Activated CD8-positive, alpha-beta T cell treated with anti-CD3 and anti-CD28 coated beads for 36 hours (primary cell): Measurements from ENCODE around the gene MTUS2. TPM values are rescaled to one million over a fixed set of nuclear protein-coding genes. Genes with fewer than 3 reads are reported as not detected.

Experiments used
- ATAC-seq: fragments of 200-7000 bp; cut with Tn5 transposase; one replicate; pipeline ENCODE4 v1.10.0; 2021; ENCODE audit warnings: mild to moderate bottlenecking, moderate library complexity
- CTCF ChIA-PET: fragments of 350-600 bp; sonication (Branson Sonifier 250); formaldehyde crosslinking; loops from one replicate; lab custom pipeline; 2021; ENCODE audit warnings: antibody characterized with exemption; lab: Charles Lee
- POLR2A ChIA-PET: fragments of 350-600 bp; sonication (Branson Sonifier 250); formaldehyde crosslinking; loops from one replicate; lab custom pipeline; 2021; ENCODE audit warnings: antibody characterized with exemption; lab: Charles Lee
- DNase-seq: peaks from one replicate; pipeline ENCODE4 v3.0.0-alpha.2; 2020
- H3K27ac Mint-ChIP-seq: one replicate; pipeline ENCODE4 v1.8.0; 2021; ENCODE audit warnings: mild to moderate bottlenecking, mixed read lengths
- H3K27me3 Mint-ChIP-seq: one replicate; pipeline ENCODE4 v1.8.0; 2021; ENCODE audit warnings: mixed read lengths
- H3K36me3 Mint-ChIP-seq: one replicate; pipeline ENCODE4 v1.8.0; 2021; ENCODE audit warnings: low read depth, mixed read lengths
- H3K4me1 Mint-ChIP-seq: one replicate; pipeline ENCODE4 v1.8.0; 2021; ENCODE audit warnings: low read depth, mixed read lengths
- H3K4me3 Mint-ChIP-seq: one replicate; pipeline ENCODE4 v1.8.0; 2021; ENCODE audit warnings: mild to moderate bottlenecking, moderate library complexity, mixed read lengths
- H3K9me3 Mint-ChIP-seq: one replicate; pipeline ENCODE4 v1.8.0; 2021; ENCODE audit warnings: mixed read lengths
- CTCF ChIP-seq: fragments of 200-600 bp; IDR thresholded peaks from one replicate; pipeline ENCODE4 v1.8.0; 2022; ENCODE audit warnings: antibody characterized with exemption, mild to moderate bottlenecking
- intact Hi-C: fragments of 100-400 bp; cut with micrococcal nuclease; formaldehyde crosslinking; loops from one replicate; pipeline ENCODE4 v1.10.0; 2022
- total RNA-seq, 2 experiments: library from RNA; stranded (reverse); gene quantifications; one replicate each; pipeline ENCODE4 v1.2.3, GENCODE V29; 2021

Gene MTUS2
- total RNA-seq, 2 experiments from 2014 or later = not detected

GRCh38 chr13:29422015-29422414, 601.9 kb downstream of the MTUS2 start:
- no peak for DNase-seq
- Mint-ChIP-seq H3K4me3 (no peak overlapping the region), H3K27ac (no peak overlapping the region), H3K4me1 (no peaks in the 10 kb centered on the region), H3K36me3 (no peaks in the 10 kb centered on the region), H3K27me3 (peaks cover 18% of the 10 kb centered on the region), H3K9me3 (no peaks in the 10 kb centered on the region)
- ChIA-PET CTCF (no interaction called here), POLR2A (no interaction called here)
- intact Hi-C loops = no loop called here
- TF ChIP-seq CTCF = no peak
- no peak for ATAC-seq

GRCh38 chr13:29423050-29423449, 602.9 kb downstream of the MTUS2 start:
- no peaks in the 10 kb centered on the region for H3K9me3 Mint-ChIP-seq
- H3K27ac Mint-ChIP-seq = no peak overlapping the region
- peaks cover 20% of the 10 kb centered on the region for H3K27me3 Mint-ChIP-seq
- TF ChIP-seq CTCF = no peak
- no peaks in the 10 kb centered on the region for H3K4me1 Mint-ChIP-seq
- ChIA-PET POLR2A (interaction anchor here (0.7 kb wide), 1 partner anchor 131 kb away, joined by 3 read pairs; no protein-coding TSS in a partner anchor), CTCF (no interaction called here)
- no peaks in the 10 kb centered on the region for H3K36me3 Mint-ChIP-seq
- ATAC-seq (no peak), DNase-seq (no peak)
- no peak overlapping the region for H3K4me3 Mint-ChIP-seq
- intact Hi-C loops = no loop called here

- ChIA-PET CTCF (no interaction called here), POLR2A (no interaction called here)
- DNase-seq (no peak), ATAC-seq (no peak)
- TF ChIP-seq CTCF = no peak
- Mint-ChIP-seq H3K4me3 (no peak overlapping the region), H3K4me1 (no peaks in the 10 kb centered on the region), H3K9me3 (no peaks in the 10 kb centered on the region), H3K27ac (no peak overlapping the region), H3K36me3 (no peaks in the 10 kb centered on the region), H3K27me3 (peaks cover 30% of the 10 kb centered on the region)
- intact Hi-C loops = no loop called here
Observed at GRCh38 chr13:29427937-29428309, 607.8 kb downstream of the MTUS2 start.

GRCh38 chr13:29428310-29429181, 608.4 kb downstream of the MTUS2 start:
- intact Hi-C loops = no loop called here
- DNase-seq (no peak), ATAC-seq (peak; percentile 37)
- TF ChIP-seq CTCF = no peak
- ChIA-PET POLR2A (no interaction called here), CTCF (no interaction called here)
- Mint-ChIP-seq H3K9me3 (no peaks in the 10 kb centered on the region), H3K27me3 (peaks cover 30% of the 10 kb centered on the region), H3K4me1 (no peaks in the 10 kb centered on the region), H3K36me3 (no peaks in the 10 kb centered on the region), H3K4me3 (no peak overlapping the region), H3K27ac (no peak overlapping the region)

GRCh38 chr13:29429286-29429900, 609.3 kb downstream of the MTUS2 start:
- Mint-ChIP-seq H3K4me1 (no peaks in the 10 kb centered on the region), H3K4me3 (no peak overlapping the region), H3K27ac (no peak overlapping the region), H3K36me3 (no peaks in the 10 kb centered on the region), H3K9me3 (no peaks in the 10 kb centered on the region), H3K27me3 (peaks cover 30% of the 10 kb centered on the region)
- no peak for TF ChIP-seq CTCF
- intact Hi-C loops = no loop called here
- POLR2A ChIA-PET = no interaction called here
- CTCF ChIA-PET = no interaction called here
- DNase-seq (no peak), ATAC-seq (no peak)
